GM19452 (cell line): Measurements from ENCODE around the gene EHMT2.
A peak's percentile ranks its signal among the peaks of the same experiment; 100 is the strongest.
"Not testable (repeated sequence)": the region's sequence is repeated elsewhere in the genome, so short reads cannot be mapped to it uniquely, and the experiment has no call there.

Source experiments
- ATAC-seq: cut with Tn5 transposase; IDR thresholded peaks from one replicate; pipeline ENCODE4 v1.9.1; 2021; ENCODE audit not compliant: unreplicated experiment

Gene EHMT2

GRCh38 chr6:31915756-31916155 lies 18.3 kb upstream of the EHMT2 start:
- ATAC-seq: no peak

GRCh38 chr6:31915351-31915750 lies 17.9 kb upstream of the EHMT2 start:
- ATAC-seq: no peak

GRCh38 chr6:31911826-31912585 lies 14.5 kb upstream of the EHMT2 start:
- ATAC-seq: no peak

GRCh38 chr6:31909298-31909697 lies 11.8 kb upstream of the EHMT2 start:
- not testable (repeated sequence) for ATAC-seq

- ATAC-seq: peak; percentile 78
Measured at GRCh38 chr6:31908791-31909190, 11.3 kb upstream of the EHMT2 start.

GRCh38 chr6:31908255-31908654 lies 10.8 kb upstream of the EHMT2 start:
- ATAC-seq: not testable (repeated sequence)

GRCh38 chr6:31907158-31907813 lies 9.8 kb upstream of the EHMT2 start:
- ATAC-seq: no peak

GRCh38 chr6:31906727-31907126 lies 9.2 kb upstream of the EHMT2 start:
- ATAC-seq: not testable (repeated sequence)

GRCh38 chr6:31906122-31906521 lies 8.6 kb upstream of the EHMT2 start:
- ATAC-seq: no peak

GRCh38 chr6:31905041-31905440 lies 7.5 kb upstream of the EHMT2 start:
- ATAC-seq: no peak

- ATAC-seq: no peak
Measured at GRCh38 chr6:31903957-31904356, 6.5 kb upstream of the EHMT2 start.

- ATAC-seq: peak; percentile 35
Measured at GRCh38 chr6:31901953-31902643, 4.6 kb upstream of the EHMT2 start, which contains the start of gene ZBTB12. TSS of gene ZBTB12 (minus strand) at chr6:31902086. CDS start at chr6:31901305, 781 bp downstream.

GRCh38 chr6:31901415-31901952 lies 4.0 kb upstream of the EHMT2 start:
- no peak for ATAC-seq

GRCh38 chr6:31900917-31901414 lies 3.5 kb upstream of the EHMT2 start:
- no peak for ATAC-seq

GRCh38 chr6:31899882-31900722 lies 2.6 kb upstream of the EHMT2 start:
- no peak for ATAC-seq

- ATAC-seq: no peak
Measured at GRCh38 chr6:31899215-31899614, 1.7 kb upstream of the EHMT2 start.

GRCh38 chr6:31898383-31899011 lies 999 bp upstream of the EHMT2 start:
- no peak for ATAC-seq

- no peak for ATAC-seq
Measured at GRCh38 chr6:31896856-31897611, 464 bp downstream of the EHMT2 start.

- ATAC-seq: no peak
Measured at GRCh38 chr6:31896493-31896855, 1.0 kb downstream of the EHMT2 start.
